GM23248 (cell line): ENCODE data around the gene LRMDA.

Source experiments
- EZH2 ChIP-seq: fragments of 200-600 bp; sonication (generic); IDR thresholded peaks from 2 replicates; pipeline ENCODE4 v1.6.1; 2018; ENCODE audit warnings: antibody characterized with exemption, mild to moderate bottlenecking; ENCODE audit not compliant: insufficient read depth, poor library complexity, severe bottlenecking
- EZH2phosphoT487 ChIP-seq: fragments of 200-600 bp; sonication (generic); IDR thresholded peaks from 2 replicates; pipeline ENCODE4 v1.6.1; 2018; ENCODE audit warnings: antibody characterized with exemption, moderate library complexity, mild to moderate bottlenecking, low read depth; ENCODE audit not compliant: insufficient read depth

- no peak for TF ChIP-seq EZH2phosphoT487
- TF ChIP-seq EZH2, result no peak
Observed at GRCh38 chr10:76242956-76243355, 811.5 kb downstream of the LRMDA start.
